ENCODE measurements around the gene CNTNAP4.
A peak's percentile ranks its signal among the peaks of the same experiment; 100 is the strongest.

The CNTNAP4 gene

GRCh38 chr16:76343769-76344168 lies 66.6 kb downstream of the CNTNAP4 start:
- TF ChIP-seq POLR2AphosphoS5 (IDR thresholded peaks at IDR 0.05; ENCODE audit: low read depth, low read length): no peak
- no peak for TF ChIP-seq REST (IDR thresholded peaks at IDR 0.05; ENCODE audit: insufficient read depth in 1 of 2, low read depth in 2 of 2, low read length in 2 of 2)

- no peak for TF ChIP-seq FOXP2 (optimal IDR thresholded peaks at IDR 0.05; ENCODE audit: borderline replicate concordance, extremely low read depth, extremely low read length, insufficient read depth)
- TF ChIP-seq SIN3A (IDR thresholded peaks at IDR 0.05; ENCODE audit: borderline replicate concordance, insufficient read depth, low read length): no peak
- no peak for TF ChIP-seq POLR2AphosphoS5 (IDR thresholded peaks at IDR 0.05; ENCODE audit: low read depth, low read length)
- TF ChIP-seq REST (IDR thresholded peaks at IDR 0.05; ENCODE audit: insufficient read depth in 1 of 2, low read depth in 2 of 2, low read length in 2 of 2): 0 out of 4 replicates have a peak, but pooled peaks of 1 of the 2 experiments have one; percentile 18
- no peak for TF ChIP-seq TAF1 (IDR thresholded peaks at IDR 0.05; ENCODE audit: borderline replicate concordance, insufficient read depth, low read length)
Measured at GRCh38 chr16:76345163-76345661, 68.0 kb downstream of the CNTNAP4 start.

GRCh38 chr16:76346210-76346609 lies 69.0 kb downstream of the CNTNAP4 start:
- TF ChIP-seq FOXP2 (optimal IDR thresholded peaks at IDR 0.05; ENCODE audit: borderline replicate concordance, extremely low read depth, extremely low read length, insufficient read depth) (no peak), REST (IDR thresholded peaks at IDR 0.05; ENCODE audit: insufficient read depth in 1 of 2, low read depth in 2 of 2, low read length in 2 of 2) (no peak), POLR2AphosphoS5 (IDR thresholded peaks at IDR 0.05; ENCODE audit: low read depth, low read length) (no peak), TAF1 (IDR thresholded peaks at IDR 0.05; ENCODE audit: borderline replicate concordance, insufficient read depth, low read length) (no peak), SIN3A (IDR thresholded peaks at IDR 0.05; ENCODE audit: borderline replicate concordance, insufficient read depth, low read length) (no peak)

- TF ChIP-seq SIN3A (IDR thresholded peaks at IDR 0.05; ENCODE audit: borderline replicate concordance, insufficient read depth, low read length) (no peak), FOXP2 (optimal IDR thresholded peaks at IDR 0.05; ENCODE audit: borderline replicate concordance, extremely low read depth, extremely low read length, insufficient read depth) (no peak), POLR2AphosphoS5 (IDR thresholded peaks at IDR 0.05; ENCODE audit: low read depth, low read length) (no peak)
Measured at GRCh38 chr16:76351441-76351840, 74.2 kb downstream of the CNTNAP4 start.

- TF ChIP-seq TAF1 (IDR thresholded peaks at IDR 0.05; ENCODE audit: borderline replicate concordance, insufficient read depth, low read length) (no peak), SIN3A (IDR thresholded peaks at IDR 0.05; ENCODE audit: borderline replicate concordance, insufficient read depth, low read length) (no peak), FOXP2 (optimal IDR thresholded peaks at IDR 0.05; ENCODE audit: borderline replicate concordance, extremely low read depth, extremely low read length, insufficient read depth) (no peak), REST (IDR thresholded peaks at IDR 0.05; ENCODE audit: insufficient read depth in 1 of 2, low read depth in 2 of 2, low read length in 2 of 2) (no peak), POLR2AphosphoS5 (IDR thresholded peaks at IDR 0.05; ENCODE audit: low read depth, low read length) (no peak)
Measured at GRCh38 chr16:76360404-76360803, 83.2 kb downstream of the CNTNAP4 start.
